ENCODE results near the gene MXI1.

GRCh38 chr10:110220398-110220797 lies 13.0 kb downstream of the MXI1 start:
- TF ChIP-seq, protein P1, sequence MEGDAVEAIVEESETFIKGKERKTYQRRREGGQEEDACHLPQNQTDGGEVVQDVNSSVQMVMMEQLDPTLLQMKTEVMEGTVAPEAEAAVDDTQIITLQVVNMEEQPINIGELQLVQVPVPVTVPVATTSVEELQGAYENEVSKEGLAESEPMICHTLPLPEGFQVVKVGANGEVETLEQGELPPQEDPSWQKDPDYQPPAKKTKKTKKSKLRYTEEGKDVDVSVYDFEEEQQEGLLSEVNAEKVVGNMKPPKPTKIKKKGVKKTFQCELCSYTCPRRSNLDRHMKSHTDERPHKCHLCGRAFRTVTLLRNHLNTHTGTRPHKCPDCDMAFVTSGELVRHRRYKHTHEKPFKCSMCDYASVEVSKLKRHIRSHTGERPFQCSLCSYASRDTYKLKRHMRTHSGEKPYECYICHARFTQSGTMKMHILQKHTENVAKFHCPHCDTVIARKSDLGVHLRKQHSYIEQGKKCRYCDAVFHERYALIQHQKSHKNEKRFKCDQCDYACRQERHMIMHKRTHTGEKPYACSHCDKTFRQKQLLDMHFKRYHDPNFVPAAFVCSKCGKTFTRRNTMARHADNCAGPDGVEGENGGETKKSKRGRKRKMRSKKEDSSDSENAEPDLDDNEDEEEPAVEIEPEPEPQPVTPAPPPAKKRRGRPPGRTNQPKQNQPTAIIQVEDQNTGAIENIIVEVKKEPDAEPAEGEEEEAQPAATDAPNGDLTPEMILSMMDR (IDR thresholded peaks at IDR 0.05; ENCODE audit: insufficient read depth, low read length): no peak
- TF ChIP-seq POLR2AphosphoS5 (IDR thresholded peaks at IDR 0.05; ENCODE audit: low read depth): no peak
- no peak for TF ChIP-seq REST (IDR thresholded peaks at IDR 0.05; ENCODE audit: insufficient replicate concordance, low read depth)
